Tibial artery (tissue), 4 donors: ENCODE data around the gene ZNF397.
A peak's percentile ranks its signal among the peaks of the same experiment; 100 is the strongest.

Source experiments
- DNase-seq, 2 donors: peaks; one replicate each; pipeline ENCODE4 v3.0.0-alpha.2; 2019
- H3K27ac ChIP-seq, 2 donors: fragments of 200-600 bp; sonication (generic) in 1 of 2; 1 replicate in 1 of 2; 2 replicates in 1 of 2; pipeline ENCODE4 v1.5.1; 2018 to 2019; ENCODE audit warnings: mild to moderate bottlenecking in 1 of 2
- H3K27me3 ChIP-seq, 2 donors: fragments of 200-600 bp; sonication (generic) in 1 of 2; one replicate each; pipeline versions ENCODE4 v1.5.1 to v1.6.0; 2016 to 2019
- H3K36me3 ChIP-seq, 3 donors: fragments of 200-600 bp; sonication (generic) in 2 of 3; one replicate each; pipeline ENCODE4 v1.5.1; 2016 to 2019; ENCODE audit warnings: mild to moderate bottlenecking in 2 of 3
- H3K4me1 ChIP-seq, 4 donors: fragments of 200-600 bp; sonication (generic) in 2 of 4; 1 replicate in 3 of 4; 2 replicates in 1 of 4; pipeline ENCODE4 v1.5.1; 2016 to 2019
- H3K4me3 ChIP-seq, 2 donors: fragments of 200-600 bp; sonication (generic) in 1 of 2; 1 replicate in 1 of 2; 2 replicates in 1 of 2; pipeline ENCODE4 v1.5.1; 2018 to 2019; ENCODE audit warnings: mild to moderate bottlenecking in 2 of 2
- H3K9me3 ChIP-seq, 3 donors: fragments of 200-600 bp; sonication (generic) in 1 of 3; one replicate each; pipeline ENCODE4 v1.5.1; 2016 to 2019
- CTCF ChIP-seq, 2 experiments: fragments of 200-600 bp in 1 of 2; fragments of 450-650 bp in 1 of 2; IDR thresholded peaks; one replicate each; pipeline ENCODE4 v1.5.1; 2017 to 2019; ENCODE audit warnings: antibody characterized with exemption in 2 of 2, mild to moderate bottlenecking in 1 of 2, moderate library complexity in 1 of 2
- intact Hi-C: fragments of 100-400 bp; cut with DNase I; formaldehyde crosslinking; loops from one replicate; pipeline ENCODE4 v1.15.0; 2023; ENCODE audit warnings: low total_unique reads

The ZNF397 gene

GRCh38 chr18:35240664-35241447 lies at the start of gene ZNF397:
Gene ZNF397, plus strand, starts transcription at chr18:35241034. Its CDS starts 1,437 bp downstream, at chr18:35242471.
- H3K4me1 ChIP-seq: peaks cover 0 to 22% (median 11%) of the 10 kb centered on the region in 4 donors
- intact Hi-C loops: loop anchor here (2.0 kb wide), 1 partner anchor 104 kb away; the partner anchor contains the start of gene ZNF24
- peak within 1 kb of the TSS; percentile 97 to 98 for H3K27ac ChIP-seq
- no peaks in the 10 kb centered on the region for H3K9me3 ChIP-seq
- peak in 1 of 2 experiments; percentile 21 for TF ChIP-seq CTCF (IDR thresholded peaks at IDR 0.05)
- H3K36me3 ChIP-seq: peaks cover 34 to 35% (median 34%) of the 10 kb centered on the region in 3 donors
- H3K27me3 ChIP-seq: no peaks in the 10 kb centered on the region
- peak; percentile 98 to 99 for DNase-seq
- peak within 1 kb of the TSS; percentile 71 to 88 for H3K4me3 ChIP-seq

GRCh38 chr18:35191698-35192025 lies 49.2 kb upstream of the ZNF397 start:
- no peak overlapping the region for H3K27ac ChIP-seq
- H3K27me3 ChIP-seq: no peaks in the 10 kb centered on the region
- H3K36me3 ChIP-seq: no peaks in the 10 kb centered on the region
- no peak for DNase-seq
- intact Hi-C loops: no loop called here
- no peak for TF ChIP-seq CTCF (IDR thresholded peaks at IDR 0.05)
- H3K9me3 ChIP-seq: no peaks in the 10 kb centered on the region
- H3K4me1 ChIP-seq: no peaks in the 10 kb centered on the region
- H3K4me3 ChIP-seq: no peak overlapping the region

DNA sequence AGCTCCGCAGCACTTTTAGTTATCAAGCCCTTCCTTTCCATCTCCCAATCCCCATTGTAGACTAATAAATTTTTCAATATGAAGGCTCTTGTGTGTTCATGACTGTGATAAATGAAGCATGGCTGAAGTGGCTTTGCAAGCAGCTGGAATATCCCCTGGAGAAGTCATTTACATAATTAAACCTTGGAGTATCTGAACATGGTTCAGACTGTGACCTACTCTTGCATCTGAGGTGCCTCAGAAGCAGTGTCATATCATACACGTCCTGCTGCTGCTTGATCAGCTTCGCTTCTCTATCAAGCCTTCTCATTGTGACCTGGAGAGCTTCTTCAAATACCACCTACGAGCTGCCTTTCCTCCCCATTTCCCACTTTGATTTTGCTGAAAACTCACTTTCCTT lies 48.4 kb upstream of the ZNF397 start:
- no peak for DNase-seq
- intact Hi-C loops: no loop called here
- Histone ChIP-seq H3K4me1 (no peaks in the 10 kb centered on the region), H3K9me3 (no peaks in the 10 kb centered on the region), H3K36me3 (no peaks in the 10 kb centered on the region), H3K27me3 (no peaks in the 10 kb centered on the region), H3K4me3 (no peak overlapping the region), H3K27ac (no peak overlapping the region)
- TF ChIP-seq CTCF (IDR thresholded peaks at IDR 0.05): no peak

- H3K27ac ChIP-seq: no peak overlapping the region
- no peaks in the 10 kb centered on the region for H3K9me3 ChIP-seq
- DNase-seq: no peak
- no peak for TF ChIP-seq CTCF (IDR thresholded peaks at IDR 0.05)
- no peaks in the 10 kb centered on the region for H3K36me3 ChIP-seq
- no peak overlapping the region for H3K4me3 ChIP-seq
- no peaks in the 10 kb centered on the region for H3K4me1 ChIP-seq
- intact Hi-C loops: no loop called here
- H3K27me3 ChIP-seq: no peaks in the 10 kb centered on the region
Measured at GRCh38 chr18:35193316-35193715, 47.5 kb upstream of the ZNF397 start.

DNA sequence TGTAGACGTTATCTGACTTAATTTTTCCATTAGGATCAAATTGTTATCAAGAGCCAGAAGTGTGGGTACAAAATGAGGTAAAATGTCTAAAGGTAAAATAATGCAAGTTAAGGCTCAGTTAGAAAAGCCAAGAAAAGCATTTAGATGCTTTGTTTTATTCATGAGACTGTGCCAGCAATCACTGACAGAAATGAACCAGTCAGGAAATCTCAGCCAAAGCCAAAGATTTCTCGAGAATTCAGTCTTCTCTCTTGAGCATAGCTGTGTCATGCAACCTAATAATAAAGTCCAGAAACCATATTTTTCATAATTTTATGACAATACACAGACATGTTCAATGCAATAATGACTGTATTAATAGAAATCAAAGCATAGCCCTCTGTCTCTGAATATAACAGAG lies 43.5 kb upstream of the ZNF397 start:
- no peak for TF ChIP-seq CTCF (IDR thresholded peaks at IDR 0.05)
- intact Hi-C loops: no loop called here
- Histone ChIP-seq H3K27ac (no peak overlapping the region), H3K27me3 (no peaks in the 10 kb centered on the region), H3K9me3 (no peaks in the 10 kb centered on the region), H3K4me1 (no peaks in the 10 kb centered on the region), H3K4me3 (no peak overlapping the region), H3K36me3 (no peaks in the 10 kb centered on the region)
- DNase-seq: no peak
